Naive thymus-derived CD4-positive, alpha-beta T cell (primary cell): Measurements from ENCODE around the gene MBOAT2. TPM values are rescaled to one million over a fixed set of nuclear protein-coding genes. Genes with fewer than 3 reads are reported as not detected.

ENCODE experiments used
- ATAC-seq: fragments of 150-1000 bp; cut with Tn5 transposase; 2 replicates; pipeline ENCODE4 v1.10.0; 2021; ENCODE audit warnings: mild to moderate bottlenecking, moderate library complexity
- CTCF ChIA-PET: fragments of 350-600 bp; sonication (Branson Sonifier 250); formaldehyde crosslinking; loops from one replicate; lab custom pipeline; 2021; ENCODE audit warnings: antibody characterized with exemption; lab: Charles Lee
- POLR2A ChIA-PET: fragments of 350-600 bp; sonication (Branson Sonifier 250); formaldehyde crosslinking; loops from one replicate; lab custom pipeline; 2021; ENCODE audit warnings: antibody characterized with exemption, inconsistent platforms; lab: Charles Lee
- DNase-seq, 9 donors: peaks; one replicate each; pipeline versions ENCODE4 v3.0.0 to v3.0.0-alpha.2; 2020 to 2022; ENCODE audit warnings: mixed read lengths in 1 of 9
- H3K27ac ChIP-seq: one replicate; pipeline ENCODE4 v1.7.0; 2013; ENCODE audit warnings: mild to moderate bottlenecking, low read depth, low read length, moderate library complexity
- H3K27me3 ChIP-seq, 2 donors: one replicate each; pipeline ENCODE4 v1.7.0; 2013; ENCODE audit warnings: low read length in 2 of 2, mild to moderate bottlenecking in 2 of 2, moderate library complexity in 2 of 2; ENCODE audit not compliant: control insufficient read depth in 2 of 2, insufficient read depth in 2 of 2
- H3K36me3 ChIP-seq, 3 experiments: 1 replicate in 2 of 3; 2 replicates in 1 of 3; pipeline ENCODE4 v1.7.0; 2013; ENCODE audit warnings: low read length in 3 of 3, mild to moderate bottlenecking in 3 of 3, moderate library complexity in 1 of 3; ENCODE audit not compliant: insufficient read depth in 3 of 3, control insufficient read depth in 2 of 3
- H3K4me1 ChIP-seq, 2 donors: one replicate each; pipeline ENCODE4 v1.7.0; 2013; ENCODE audit warnings: low read length in 2 of 2, mild to moderate bottlenecking in 2 of 2, moderate library complexity in 1 of 2; ENCODE audit not compliant: control insufficient read depth in 2 of 2, insufficient read depth in 2 of 2
- H3K4me3 ChIP-seq: 2 replicates; pipeline ENCODE4 v1.7.0; 2013; ENCODE audit warnings: mild to moderate bottlenecking, low read length
- H3K9me3 ChIP-seq, 3 experiments: 1 replicate in 2 of 3; 2 replicates in 1 of 3; pipeline ENCODE4 v1.7.0; 2013; ENCODE audit warnings: low read length in 3 of 3; ENCODE audit not compliant: control insufficient read depth in 2 of 3
- H3K27ac Mint-ChIP-seq, 9 donors: one replicate each; pipeline ENCODE4 v1.8.0; 2020 to 2022; ENCODE audit warnings: mixed read lengths in 9 of 9, mild to moderate bottlenecking in 8 of 9, moderate library complexity in 5 of 9, inconsistent platforms in 2 of 9
- H3K27me3 Mint-ChIP-seq, 5 donors: one replicate each; pipeline ENCODE4 v1.8.0; 2021 to 2022; ENCODE audit warnings: mixed read lengths in 5 of 5, mild to moderate bottlenecking in 1 of 5
- H3K36me3 Mint-ChIP-seq, 5 donors: one replicate each; pipeline ENCODE4 v1.8.0; 2020 to 2022; ENCODE audit warnings: mixed read lengths in 5 of 5, mild to moderate bottlenecking in 3 of 5, inconsistent platforms in 1 of 5
- H3K4me1 Mint-ChIP-seq, 7 donors: one replicate each; pipeline ENCODE4 v1.8.0; 2020 to 2022; ENCODE audit warnings: mixed read lengths in 7 of 7, mild to moderate bottlenecking in 3 of 7, inconsistent platforms in 1 of 7
- H3K4me3 Mint-ChIP-seq, 10 donors: one replicate each; pipeline ENCODE4 v1.8.0; 2020 to 2022; ENCODE audit warnings: mild to moderate bottlenecking in 10 of 10, mixed read lengths in 10 of 10, moderate library complexity in 6 of 10, inconsistent platforms in 2 of 10
- H3K9me3 Mint-ChIP-seq, 11 donors: one replicate each; pipeline ENCODE4 v1.8.0; 2020 to 2022; ENCODE audit warnings: mixed read lengths in 11 of 11, mild to moderate bottlenecking in 4 of 11, inconsistent platforms in 1 of 11, moderate library complexity in 1 of 11
- intact Hi-C, 2 donors: fragments of 100-400 bp; cut with micrococcal nuclease; formaldehyde crosslinking; loops; one replicate each; pipeline ENCODE4 v1.15.1; 2023
- polyA plus RNA-seq, 2 donors: library from polyadenylated mRNA; unstranded; fragments of 300-500 nt; fragmentation: Illumina TruSeq; gene quantifications; one replicate each; pipeline ENCODE4 v1.2.3, GENCODE V29; 2021
- total RNA-seq, 6 experiments: library from RNA in 5 of 6; stranded (reverse) in 5 of 6; gene quantifications; 1 replicate in 5 of 6; 2 replicates in 1 of 6; pipeline ENCODE4 v1.2.3 and lab custom pipeline; 2021 to 2026

The MBOAT2 gene
- total and polyA plus RNA-seq, 7 experiments from 2014 or later: 0.90 to 6.0 (median 1.9) TPM

DNA sequence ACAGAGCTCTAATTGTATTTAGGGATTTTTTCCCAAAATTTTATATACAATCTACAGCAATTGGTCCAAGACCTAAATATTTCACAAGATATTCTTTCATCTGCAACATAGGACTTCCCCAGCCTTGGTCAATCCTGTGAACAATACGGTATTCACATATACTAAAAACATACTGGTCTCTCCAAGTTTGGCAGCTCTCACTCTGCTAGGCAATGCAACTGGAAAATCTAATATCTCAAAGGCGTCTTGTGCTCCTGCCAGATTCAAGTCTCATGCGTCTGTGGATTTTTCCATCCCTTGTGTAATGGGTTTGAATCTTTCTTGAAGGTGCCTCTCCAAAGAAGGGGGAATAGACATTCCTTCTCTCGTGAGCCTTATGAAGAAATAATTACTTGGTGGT lies 27.4 kb upstream of the MBOAT2 start:
- POLR2A ChIA-PET: no interaction called here
- Histone ChIP-seq H3K9me3 (no peaks in the 10 kb centered on the region), H3K36me3 (no peaks in the 10 kb centered on the region), H3K27ac (no peak overlapping the region), H3K4me3 (no peak overlapping the region), H3K4me1 (no peaks in the 10 kb centered on the region), H3K27me3 (no peaks in the 10 kb centered on the region)
- ATAC-seq (no peak), DNase-seq (no peak)
- Mint-ChIP-seq H3K27ac (no peak overlapping the region), H3K4me3 (no peak overlapping the region), H3K36me3 (no peaks in the 10 kb centered on the region), H3K9me3 (peaks cover 0 to 1% (median 0%) of the 10 kb centered on the region in 11 donors), H3K27me3 (peaks cover 23 to 66% (median 50%) of the 10 kb centered on the region in 5 donors), H3K4me1 (peaks cover 0 to 16% (median 5%) of the 10 kb centered on the region in 7 donors)
- intact Hi-C loops: no loop called here
- CTCF ChIA-PET: no interaction called here

DNA sequence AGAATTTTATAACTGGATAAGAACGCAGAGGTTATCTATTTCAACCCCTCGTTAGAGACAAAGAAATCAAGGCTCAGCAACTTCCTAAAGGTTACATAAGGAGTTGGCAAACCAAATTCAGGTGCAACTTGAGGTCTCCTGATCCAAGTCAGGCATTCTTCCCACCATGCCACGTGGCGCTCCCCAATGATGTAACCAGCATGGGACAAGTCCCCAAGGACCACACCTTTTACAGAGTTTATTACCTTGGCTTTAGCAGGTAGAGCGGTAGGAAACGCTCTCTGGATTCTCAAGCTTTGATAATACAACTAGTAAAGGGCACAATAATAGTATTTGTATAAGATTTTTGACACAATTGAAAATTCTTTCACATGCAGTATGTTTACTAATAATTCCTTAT lies 26.7 kb upstream of the MBOAT2 start:
- H3K27me3 ChIP-seq: no peaks in the 10 kb centered on the region
- Mint-ChIP-seq H3K36me3 (no peaks in the 10 kb centered on the region), H3K4me3 (no peak overlapping the region), H3K27ac (no peak overlapping the region), H3K9me3 (peaks cover 0 to 1% (median 0%) of the 10 kb centered on the region in 11 donors), H3K4me1 (peaks cover 0 to 16% (median 5%) of the 10 kb centered on the region in 7 donors), H3K27me3 (peaks cover 23 to 69% (median 50%) of the 10 kb centered on the region in 5 donors)
- H3K36me3 ChIP-seq: no peaks in the 10 kb centered on the region
- ChIA-PET CTCF (no interaction called here), POLR2A (no interaction called here)
- DNase-seq (no peak), ATAC-seq (no peak)
- no peaks in the 10 kb centered on the region for H3K4me1 ChIP-seq
- no peak overlapping the region for H3K4me3 ChIP-seq
- H3K27ac ChIP-seq: no peak overlapping the region
- intact Hi-C loops: no loop called here
- H3K9me3 ChIP-seq: no peaks in the 10 kb centered on the region

DNA sequence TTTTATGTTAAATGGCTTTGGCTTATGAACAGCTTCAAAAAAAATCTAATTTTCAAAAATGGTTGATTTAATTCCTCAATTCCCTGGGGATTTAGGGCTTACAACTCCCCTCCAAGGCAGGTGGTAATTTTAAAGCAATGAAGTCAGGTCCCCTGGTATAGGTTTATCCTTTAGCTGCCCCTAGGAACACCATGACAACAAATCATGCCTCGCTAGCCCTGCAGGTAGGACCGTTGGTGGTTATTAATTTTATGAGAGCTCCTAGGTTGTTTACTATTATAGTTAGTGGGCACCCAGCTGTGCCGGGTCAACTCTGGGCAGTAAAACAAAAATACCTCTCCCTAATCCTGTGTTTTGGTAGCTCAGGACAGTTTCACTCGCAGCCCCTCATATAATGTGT lies 26.2 kb upstream of the MBOAT2 start:
- H3K36me3 ChIP-seq: no peaks in the 10 kb centered on the region
- no peaks in the 10 kb centered on the region for H3K4me1 ChIP-seq
- H3K9me3 ChIP-seq: no peaks in the 10 kb centered on the region
- ChIA-PET POLR2A (no interaction called here), CTCF (no interaction called here)
- peaks cover 0 to 3% (median 0%) of the 10 kb centered on the region in 11 donors for H3K9me3 Mint-ChIP-seq
- no peak for ATAC-seq
- no peak for DNase-seq
- peaks cover 26 to 72% (median 47%) of the 10 kb centered on the region in 5 donors for H3K27me3 Mint-ChIP-seq
- H3K4me3 ChIP-seq: no peak overlapping the region
- H3K27me3 ChIP-seq: no peaks in the 10 kb centered on the region
- H3K4me1 Mint-ChIP-seq: peaks cover 0 to 16% (median 5%) of the 10 kb centered on the region in 7 donors
- intact Hi-C loops: no loop called here
- no peak overlapping the region for H3K27ac ChIP-seq
- no peak overlapping the region for H3K27ac Mint-ChIP-seq
- no peaks in the 10 kb centered on the region for H3K36me3 Mint-ChIP-seq
- no peak overlapping the region for H3K4me3 Mint-ChIP-seq

DNA sequence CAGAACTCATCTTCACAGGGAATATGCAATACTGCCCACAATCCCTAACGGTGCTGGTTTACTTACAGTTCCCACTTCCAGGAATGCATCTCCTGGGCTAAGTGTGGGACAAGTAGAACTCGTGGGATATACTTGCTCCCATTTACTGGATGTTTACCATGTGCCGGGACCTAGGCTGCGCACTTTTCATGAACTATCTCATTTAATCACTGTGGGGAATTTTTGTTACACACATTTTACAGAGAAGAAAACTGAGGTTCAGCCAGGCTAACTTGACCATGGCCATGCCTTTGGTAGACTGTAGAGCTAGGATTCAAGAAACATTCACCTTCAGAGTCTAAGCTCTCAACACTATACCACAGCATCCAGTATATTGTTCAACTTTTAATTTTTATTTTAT lies 24.4 kb upstream of the MBOAT2 start:
- no peak overlapping the region for H3K4me3 ChIP-seq
- ATAC-seq: no peak
- CTCF ChIA-PET: interaction anchor here (0.6 kb wide), 1 partner anchor 25 kb away, joined by 3 read pairs; no protein-coding TSS in a partner anchor
- H3K36me3 ChIP-seq: no peaks in the 10 kb centered on the region
- Mint-ChIP-seq H3K27ac (no peak overlapping the region), H3K27me3 (peaks cover 36 to 66% (median 44%) of the 10 kb centered on the region in 5 donors), H3K36me3 (no peaks in the 10 kb centered on the region), H3K4me1 (peaks cover 0 to 4% (median 0%) of the 10 kb centered on the region in 7 donors), H3K9me3 (peaks cover 0 to 4% (median 0%) of the 10 kb centered on the region in 11 donors), H3K4me3 (no peak overlapping the region)
- DNase-seq: no peak
- no peak overlapping the region for H3K27ac ChIP-seq
- no peaks in the 10 kb centered on the region for H3K4me1 ChIP-seq
- H3K27me3 ChIP-seq: no peaks in the 10 kb centered on the region
- POLR2A ChIA-PET: no interaction called here
- H3K9me3 ChIP-seq: no peaks in the 10 kb centered on the region
- intact Hi-C loops: no loop called here

DNA sequence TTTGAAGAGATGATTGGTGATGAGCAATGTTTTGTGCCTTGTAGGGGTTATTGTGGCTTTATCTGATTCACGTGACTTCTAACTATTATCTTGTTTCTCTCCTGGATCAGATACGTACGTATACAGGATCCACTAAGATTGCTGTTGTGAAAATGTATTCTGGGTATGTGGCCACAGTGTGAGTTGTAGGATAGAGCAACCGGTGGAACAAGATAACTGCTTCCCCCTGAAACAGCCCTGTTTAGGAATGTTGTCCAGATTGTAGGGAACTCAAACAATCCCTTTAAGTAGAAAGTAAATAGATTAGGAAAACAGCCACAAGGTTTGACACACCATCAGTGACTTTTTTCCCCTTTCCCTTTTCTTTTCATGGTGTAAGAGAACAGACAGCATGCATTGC lies 22.3 kb upstream of the MBOAT2 start:
- no peak overlapping the region for H3K27ac Mint-ChIP-seq
- H3K36me3 ChIP-seq: no peaks in the 10 kb centered on the region
- no peak overlapping the region for H3K4me3 Mint-ChIP-seq
- ChIA-PET POLR2A (no interaction called here), CTCF (no interaction called here)
- no peaks in the 10 kb centered on the region for H3K9me3 ChIP-seq
- no peaks in the 10 kb centered on the region for H3K4me1 ChIP-seq
- no peaks in the 10 kb centered on the region for H3K27me3 ChIP-seq
- no peak overlapping the region for H3K27ac ChIP-seq
- H3K4me3 ChIP-seq: no peak overlapping the region
- intact Hi-C loops: no loop called here
- H3K27me3 Mint-ChIP-seq: peaks cover 34 to 66% (median 50%) of the 10 kb centered on the region in 5 donors
- DNase-seq (no peak), ATAC-seq (no peak)
- peaks cover 0 to 4% (median 0%) of the 10 kb centered on the region in 11 donors for H3K9me3 Mint-ChIP-seq
- no peaks in the 10 kb centered on the region for H3K4me1 Mint-ChIP-seq
- no peaks in the 10 kb centered on the region for H3K36me3 Mint-ChIP-seq

DNA sequence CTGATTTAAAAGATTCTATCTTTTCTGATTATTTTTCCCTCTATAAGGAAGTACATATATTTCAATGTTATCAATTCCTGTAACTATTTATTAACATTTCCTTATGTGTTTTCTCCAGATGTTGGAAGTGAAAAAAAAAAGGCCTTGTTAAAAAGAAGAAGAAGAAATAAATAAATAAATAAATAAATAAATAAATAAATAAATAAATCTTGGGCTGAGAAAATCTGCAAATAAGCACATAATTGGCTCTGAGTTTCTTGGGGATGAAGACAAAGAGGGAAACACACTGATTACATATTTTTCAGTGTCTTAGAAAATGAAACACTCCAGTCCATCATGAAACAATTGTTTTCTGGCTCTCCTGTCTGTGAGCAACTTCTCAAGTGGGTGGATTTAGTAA lies 21.1 kb upstream of the MBOAT2 start:
- H3K9me3 ChIP-seq: no peaks in the 10 kb centered on the region
- H3K27me3 ChIP-seq: no peaks in the 10 kb centered on the region
- ATAC-seq: no peak
- no peaks in the 10 kb centered on the region for H3K36me3 ChIP-seq
- intact Hi-C loops: no loop called here
- no peak overlapping the region for H3K27ac ChIP-seq
- H3K27ac Mint-ChIP-seq: no peak overlapping the region
- no peak overlapping the region for H3K4me3 Mint-ChIP-seq
- DNase-seq: no peak
- H3K4me3 ChIP-seq: no peak overlapping the region
- H3K4me1 Mint-ChIP-seq: no peaks in the 10 kb centered on the region
- no peaks in the 10 kb centered on the region for H3K36me3 Mint-ChIP-seq
- ChIA-PET CTCF (no interaction called here), POLR2A (no interaction called here)
- H3K27me3 Mint-ChIP-seq: peaks cover 38 to 62% (median 46%) of the 10 kb centered on the region in 5 donors
- no peaks in the 10 kb centered on the region for H3K4me1 ChIP-seq
- H3K9me3 Mint-ChIP-seq: peaks cover 0 to 4% (median 0%) of the 10 kb centered on the region in 11 donors

DNA sequence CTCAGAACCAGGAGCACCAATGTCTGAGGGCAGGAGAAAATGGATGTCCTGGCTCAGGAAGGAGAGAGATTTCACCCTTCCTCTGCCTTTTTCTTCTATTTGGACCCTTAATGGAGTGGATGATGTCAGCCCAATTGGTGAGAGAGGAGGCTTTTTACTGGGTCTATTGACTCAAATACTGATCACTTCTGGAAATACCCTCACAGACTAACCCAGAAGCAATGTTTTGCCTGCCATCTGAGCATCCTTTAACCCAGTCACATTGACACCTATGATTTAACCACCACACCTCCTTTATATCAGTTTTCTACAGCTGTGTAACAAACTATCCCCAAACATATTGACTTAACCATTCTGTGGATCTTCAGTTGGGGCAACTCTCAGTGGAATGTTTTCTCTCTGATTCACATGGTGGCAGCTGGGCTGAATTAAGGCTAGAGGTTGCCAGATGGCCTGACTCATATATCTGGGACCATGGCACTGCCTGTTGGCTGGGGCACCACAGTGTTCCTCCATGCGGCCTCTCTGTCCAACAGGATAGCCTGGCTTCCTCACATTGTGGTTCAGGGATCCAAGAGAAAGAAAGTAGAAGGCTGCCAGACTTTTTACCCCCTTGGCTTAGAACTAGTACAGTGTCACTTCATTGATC lies 18.2 kb upstream of the MBOAT2 start:
- Histone ChIP-seq H3K27ac (no peak overlapping the region), H3K9me3 (no peaks in the 10 kb centered on the region), H3K4me3 (no peak overlapping the region), H3K4me1 (no peaks in the 10 kb centered on the region), H3K27me3 (no peaks in the 10 kb centered on the region), H3K36me3 (no peaks in the 10 kb centered on the region)
- H3K27me3 Mint-ChIP-seq: peaks cover 29 to 42% (median 38%) of the 10 kb centered on the region in 5 donors
- H3K4me1 Mint-ChIP-seq: no peaks in the 10 kb centered on the region
- no peak for ATAC-seq
- H3K9me3 Mint-ChIP-seq: peaks cover 0 to 4% (median 0%) of the 10 kb centered on the region in 11 donors
- H3K4me3 Mint-ChIP-seq: no peak overlapping the region
- ChIA-PET CTCF (no interaction called here), POLR2A (no interaction called here)
- no peak for DNase-seq
- intact Hi-C loops: no loop called here
- H3K27ac Mint-ChIP-seq: no peak overlapping the region
- no peaks in the 10 kb centered on the region for H3K36me3 Mint-ChIP-seq
